Fibroblast of the aortic adventitia (primary cell): Measurements from ENCODE around the gene SLC24A5. TPM values are rescaled to one million over a fixed set of nuclear protein-coding genes. Genes with fewer than 3 reads are reported as not detected.

Experiments used
- DNase-seq: peaks from one replicate; pipeline ENCODE4 v3.0.0-alpha.2; 2010; ENCODE audit warnings: low read depth
- H3K4me3 ChIP-seq: 2 replicates; pipeline ENCODE4 v1.5.1; 2011; ENCODE audit warnings: low read depth, mild to moderate bottlenecking, control low read depth, low read length, moderate library complexity
- total RNA-seq: library from RNA; depleted of rRNA; stranded (reverse); fragments of >200 nt; gene quantifications from 2 replicates; pipeline ENCODE4 v1.2.3, GENCODE V29; 2012; ENCODE audit warnings: low replicate concordance
- TF ChIP-seq, protein P1 (sequence below): IDR thresholded peaks from 2 replicates; pipeline ENCODE4 v1.5.1; 2011; ENCODE audit warnings: mild to moderate bottlenecking, low read length, control low read depth, inconsistent platforms; ENCODE audit not compliant: insufficient read depth

Gene SLC24A5
- not detected in 2 replicates for total RNA-seq

DNA sequence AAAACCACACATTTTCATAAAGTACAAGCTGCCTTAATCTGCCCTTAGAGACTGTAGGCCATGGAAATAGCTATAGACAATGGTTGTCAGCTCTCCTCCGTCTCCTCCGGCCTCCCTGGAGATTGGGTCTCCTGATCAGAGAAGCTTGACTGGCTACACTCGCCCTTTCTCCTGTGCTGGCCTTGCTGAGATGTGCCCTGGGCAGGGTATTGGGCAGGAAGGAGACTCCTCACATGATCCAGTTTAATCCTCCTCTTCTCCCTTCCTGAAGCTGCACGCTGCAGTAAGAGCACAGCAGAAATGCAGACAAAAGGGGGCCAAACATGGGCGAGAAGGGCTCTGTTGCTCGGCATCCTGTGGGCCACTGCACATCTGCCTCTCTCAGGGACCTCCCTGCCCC is at the start of gene SLC24A5:
Gene SLC24A5, plus strand, starts transcription at position 246 of the 400 bp plus-strand sequence. Its CDS starts 55 bp downstream, at position 301.
- TF ChIP-seq, protein P1, sequence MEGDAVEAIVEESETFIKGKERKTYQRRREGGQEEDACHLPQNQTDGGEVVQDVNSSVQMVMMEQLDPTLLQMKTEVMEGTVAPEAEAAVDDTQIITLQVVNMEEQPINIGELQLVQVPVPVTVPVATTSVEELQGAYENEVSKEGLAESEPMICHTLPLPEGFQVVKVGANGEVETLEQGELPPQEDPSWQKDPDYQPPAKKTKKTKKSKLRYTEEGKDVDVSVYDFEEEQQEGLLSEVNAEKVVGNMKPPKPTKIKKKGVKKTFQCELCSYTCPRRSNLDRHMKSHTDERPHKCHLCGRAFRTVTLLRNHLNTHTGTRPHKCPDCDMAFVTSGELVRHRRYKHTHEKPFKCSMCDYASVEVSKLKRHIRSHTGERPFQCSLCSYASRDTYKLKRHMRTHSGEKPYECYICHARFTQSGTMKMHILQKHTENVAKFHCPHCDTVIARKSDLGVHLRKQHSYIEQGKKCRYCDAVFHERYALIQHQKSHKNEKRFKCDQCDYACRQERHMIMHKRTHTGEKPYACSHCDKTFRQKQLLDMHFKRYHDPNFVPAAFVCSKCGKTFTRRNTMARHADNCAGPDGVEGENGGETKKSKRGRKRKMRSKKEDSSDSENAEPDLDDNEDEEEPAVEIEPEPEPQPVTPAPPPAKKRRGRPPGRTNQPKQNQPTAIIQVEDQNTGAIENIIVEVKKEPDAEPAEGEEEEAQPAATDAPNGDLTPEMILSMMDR = no peak
- DNase-seq = no peak
- no peak within 1 kb of the TSS for H3K4me3 ChIP-seq

DNA sequence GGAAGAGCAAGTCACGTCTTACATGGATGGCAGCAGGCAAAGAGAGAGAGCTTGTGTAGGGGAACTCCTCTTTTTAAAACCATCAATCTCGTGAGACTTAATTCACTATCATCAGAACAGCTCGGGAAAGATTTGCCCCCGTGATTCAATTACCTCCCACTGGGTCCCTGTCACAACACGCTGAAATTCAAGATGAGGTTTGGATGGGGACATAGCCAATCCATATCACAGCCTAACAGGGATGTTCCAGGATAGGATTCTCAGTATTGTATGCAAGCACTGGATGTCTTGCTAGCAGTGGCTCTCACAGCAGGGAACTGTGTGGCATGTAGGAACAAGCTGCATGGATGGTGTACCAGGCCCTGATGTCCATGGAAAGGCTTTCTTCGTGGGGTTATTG is 47.8 kb upstream of the SLC24A5 start:
- DNase-seq = no peak
- TF ChIP-seq, protein P1 = no peak
- H3K4me3 ChIP-seq = no peak overlapping the region

DNA sequence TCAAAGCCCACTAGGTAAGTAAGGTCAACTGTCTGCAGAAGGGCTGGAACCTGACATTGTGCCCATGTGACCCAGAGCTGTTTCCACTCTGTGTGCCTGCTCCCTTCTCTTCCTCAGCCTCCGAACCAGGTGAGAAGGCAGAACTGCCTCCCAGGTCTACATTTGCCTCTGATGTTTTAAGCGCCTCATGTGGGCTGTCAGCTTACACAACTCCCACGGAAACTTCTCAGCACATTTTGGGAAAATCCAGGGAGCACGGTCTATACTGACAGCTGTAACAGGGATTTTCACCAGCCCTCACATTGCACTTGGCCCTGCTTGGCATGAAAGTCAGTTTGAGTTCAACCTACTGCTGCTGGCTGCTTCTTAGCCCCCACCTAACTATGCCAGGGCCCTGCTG is 46.9 kb upstream of the SLC24A5 start:
- DNase-seq = no peak
- TF ChIP-seq, protein P1 = no peak
- no peak overlapping the region for H3K4me3 ChIP-seq

DNA sequence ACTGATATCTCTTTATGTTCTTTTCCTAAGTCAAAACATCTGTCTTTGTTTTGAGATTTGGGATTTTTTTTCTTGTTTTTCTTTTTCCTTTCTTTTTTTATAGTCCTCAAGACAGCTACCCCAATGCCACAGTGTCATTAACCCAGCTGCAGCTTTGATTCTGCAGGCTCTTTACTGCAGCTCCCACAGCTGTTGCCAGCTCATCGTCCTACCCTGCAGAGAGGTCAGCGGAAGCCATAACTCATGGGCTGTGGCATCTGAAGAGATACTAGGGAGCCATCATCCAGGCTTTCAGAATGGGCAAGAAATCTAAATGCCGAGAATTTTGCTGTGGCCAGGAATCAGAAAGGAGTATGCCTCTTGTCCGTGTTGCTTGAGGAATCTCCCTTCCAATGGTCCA is 44.3 kb upstream of the SLC24A5 start:
- TF ChIP-seq, protein P1 = no peak
- no peak overlapping the region for H3K4me3 ChIP-seq
- DNase-seq = no peak

DNA sequence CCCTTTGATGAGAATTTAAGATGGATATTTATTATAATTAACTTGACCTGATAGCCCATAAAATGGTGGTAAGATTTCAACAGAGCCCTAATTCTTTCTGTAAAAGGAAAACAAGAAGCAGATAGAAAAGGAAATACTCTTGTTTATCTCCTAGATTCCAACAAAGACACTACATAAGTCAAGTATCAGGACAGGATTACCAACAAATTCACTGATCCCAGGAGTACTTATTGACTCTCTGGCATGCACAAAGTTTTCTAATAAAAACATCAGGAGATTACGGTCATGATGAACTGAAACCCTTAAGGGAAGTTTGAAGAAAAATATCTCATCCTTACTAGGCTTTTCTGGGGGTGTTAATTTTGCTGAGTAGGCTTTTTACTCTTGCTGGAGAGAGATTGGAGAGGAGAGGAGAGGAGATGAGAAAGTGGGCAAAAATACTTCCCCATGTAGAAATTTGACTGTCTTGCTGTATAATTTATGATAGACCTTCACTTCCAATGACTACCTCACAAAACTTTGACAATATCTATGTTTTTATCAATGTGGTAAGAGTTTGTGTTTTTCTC is 43.1 kb upstream of the SLC24A5 start:
- TF ChIP-seq, protein P1 = no peak
- no peak for DNase-seq

DNA sequence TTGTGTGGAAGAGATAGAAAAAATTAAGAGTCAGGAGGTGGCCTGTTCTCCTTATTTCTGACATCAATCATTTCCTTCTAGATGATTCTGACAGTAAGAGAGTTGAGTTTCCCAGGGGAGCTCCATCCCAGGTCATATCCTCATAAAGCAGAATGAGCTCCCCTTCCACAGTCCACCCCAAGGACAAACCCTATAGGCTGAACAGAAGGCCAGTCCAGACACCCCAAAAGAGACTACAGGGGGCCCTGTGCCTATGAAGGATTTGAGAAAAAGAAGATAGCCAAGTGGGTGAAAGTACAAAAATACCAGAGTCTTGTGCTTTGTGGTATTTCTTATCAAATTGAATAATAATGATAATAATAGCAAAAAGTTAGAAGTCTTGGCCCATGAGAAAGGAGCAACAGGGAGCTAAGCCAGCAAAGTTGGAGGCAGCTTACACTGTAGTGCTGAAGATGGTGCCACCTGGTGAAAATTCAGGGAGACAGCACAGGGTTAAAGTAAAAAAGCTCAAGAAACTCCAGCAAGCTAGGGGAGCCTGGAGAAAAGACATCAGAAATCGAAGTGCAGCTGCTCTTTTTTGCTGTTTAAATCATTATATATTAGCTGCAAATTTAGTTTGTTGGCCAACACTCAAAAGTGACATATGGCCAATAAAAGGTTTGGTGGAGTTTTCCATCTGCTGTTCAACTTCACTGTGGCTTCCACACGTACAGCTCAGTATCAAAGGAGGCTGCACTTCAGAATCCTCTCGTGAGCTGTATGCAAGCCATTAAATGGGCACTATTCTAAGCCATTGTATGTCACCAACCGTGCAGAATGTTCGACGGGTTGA is 35.8 kb upstream of the SLC24A5 start:
- no peak overlapping the region for H3K4me3 ChIP-seq
- TF ChIP-seq, protein P1 = peak; percentile 38
- peak; percentile 40 for DNase-seq

More for the DNA sequence above, 43.1 kb upstream of the SLC24A5 start:
- H3K4me3 ChIP-seq = no peak overlapping the region

DNA sequence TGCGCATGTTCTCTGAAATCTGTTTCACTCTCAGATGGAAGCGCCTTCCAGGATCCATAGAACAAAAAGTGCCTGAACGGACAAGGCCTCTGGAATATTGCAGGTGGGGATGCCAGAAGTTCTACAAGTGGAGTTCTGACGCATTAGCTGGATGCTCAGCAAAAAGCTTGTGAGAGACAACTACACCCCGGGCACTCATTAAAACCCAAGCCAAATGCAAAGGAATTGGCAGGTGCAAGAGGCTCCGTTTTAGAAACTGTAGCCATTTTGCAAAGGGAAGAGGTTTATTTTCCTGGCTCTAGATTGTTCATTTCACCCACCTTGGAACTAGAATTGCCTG is 35.2 kb upstream of the SLC24A5 start:
- TF ChIP-seq, protein P1 = no peak
- H3K4me3 ChIP-seq = no peak overlapping the region
- no peak for DNase-seq
